RCC 7860 (cell line): ENCODE measurements around the gene LSS.

Experiments used
- DNase-seq: peaks from one replicate; pipeline ENCODE4 v3.0.0-alpha.2; 2015; ENCODE audit warnings: low spot score
- FAIRE-seq: peaks from 2 replicates; lab custom pipeline; 2012; peaks lifted over from hg19 to GRCh38; lab: Jason Lieb, UNC

Gene LSS

GRCh38 chr21:46220275-46220810, 8.2 kb downstream of the LSS start:
- no peak for FAIRE-seq
- no peak for DNase-seq

GRCh38 chr21:46219591-46220239, 8.9 kb downstream of the LSS start:
- no peak for FAIRE-seq
- no peak for DNase-seq

GRCh38 chr21:46218906-46219590, 9.5 kb downstream of the LSS start:
- no peak for DNase-seq
- no peak for FAIRE-seq

- DNase-seq, result no peak
- no peak for FAIRE-seq
These were observed 10.9 kb downstream of the LSS start for GRCh38 chr21:46217511-46218196.

GRCh38 chr21:46216132-46216747, 12.3 kb downstream of the LSS start:
- FAIRE-seq (no peak), DNase-seq (no peak)

- FAIRE-seq (no peak), DNase-seq (no peak)
These were observed 13.0 kb downstream of the LSS start for GRCh38 chr21:46215436-46216131.

GRCh38 chr21:46214478-46215340, 13.9 kb downstream of the LSS start:
- no peak for DNase-seq
- FAIRE-seq, result no peak

GRCh38 chr21:46213620-46214286, 14.8 kb downstream of the LSS start:
- no peak for DNase-seq
- FAIRE-seq, result no peak

- FAIRE-seq, result no peak
These were observed 15.7 kb downstream of the LSS start for GRCh38 chr21:46212721-46213484.

GRCh38 chr21:46211786-46212720, 16.5 kb downstream of the LSS start:
- DNase-seq (no peak), FAIRE-seq (no peak)

More at GRCh38 chr21:46212721-46213484, 15.7 kb downstream of the LSS start:
- no peak for DNase-seq

GRCh38 chr21:46211376-46211775, 17.2 kb downstream of the LSS start:
- DNase-seq (no peak), FAIRE-seq (no peak)

- FAIRE-seq, result no peak
These were observed 18.0 kb downstream of the LSS start for GRCh38 chr21:46210378-46211136.

GRCh38 chr21:46208761-46209721, 19.5 kb downstream of the LSS start:
- no peak for DNase-seq
- FAIRE-seq, result no peak

More at GRCh38 chr21:46210378-46211136, 18.0 kb downstream of the LSS start:
- DNase-seq, result no peak

- DNase-seq (no peak), FAIRE-seq (no peak)
These were observed 20.5 kb downstream of the LSS start for GRCh38 chr21:46207920-46208591.
